ENCODE results near the gene SLX4IP.

Gene SLX4IP

DNA sequence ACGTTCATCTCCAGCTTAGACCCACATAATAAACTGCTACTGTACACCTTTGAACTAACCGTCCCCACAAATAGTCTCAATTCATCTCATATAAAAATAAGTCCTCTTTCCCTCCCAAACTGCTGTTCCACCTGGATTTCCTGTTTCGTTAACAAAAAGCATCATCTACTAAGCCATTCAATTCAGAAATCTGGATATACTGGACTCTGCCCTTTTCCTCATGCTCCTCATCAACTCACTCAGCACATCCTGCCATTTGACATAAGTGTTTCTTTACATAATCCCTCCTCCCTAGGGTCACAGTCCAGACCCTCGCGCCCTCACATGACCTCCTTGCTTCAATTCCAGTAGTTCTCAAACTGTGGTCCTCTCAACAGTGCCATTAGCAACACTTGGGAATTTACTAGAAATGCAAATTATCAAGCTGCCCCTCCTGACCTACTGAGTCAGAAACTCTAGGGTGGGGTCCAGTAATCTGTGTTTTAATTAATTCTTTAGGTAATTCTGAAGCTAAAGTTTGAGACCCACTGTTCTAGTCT is 5.6 kb upstream of the SLX4IP start:
- no peak for DNase-seq

DNA sequence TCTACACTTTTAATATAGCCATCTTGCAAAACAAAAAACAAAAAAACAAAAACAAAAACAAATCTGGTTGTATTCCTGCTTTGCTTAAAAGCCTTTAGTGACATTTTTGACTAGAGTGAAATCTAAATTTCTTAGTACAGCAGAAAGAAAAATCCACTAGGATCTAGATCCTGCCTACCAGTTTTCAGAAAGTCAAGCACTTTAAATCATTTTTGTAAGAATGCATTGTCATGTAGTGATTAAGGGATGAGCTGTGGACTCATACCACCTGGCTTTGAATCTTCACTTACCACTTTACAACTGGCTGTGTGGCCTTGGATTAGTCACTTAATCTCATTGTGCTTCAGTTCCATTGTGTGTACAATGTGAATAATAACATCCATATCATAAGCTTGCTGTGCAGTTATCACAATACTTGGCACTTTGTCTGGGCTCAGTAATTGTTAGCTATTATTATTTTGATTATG is 5.1 kb upstream of the SLX4IP start:
- DNase-seq, result no peak

GRCh38 chr20:10430704-10431103 is 4.4 kb upstream of the SLX4IP start:
- DNase-seq, result no peak

DNA sequence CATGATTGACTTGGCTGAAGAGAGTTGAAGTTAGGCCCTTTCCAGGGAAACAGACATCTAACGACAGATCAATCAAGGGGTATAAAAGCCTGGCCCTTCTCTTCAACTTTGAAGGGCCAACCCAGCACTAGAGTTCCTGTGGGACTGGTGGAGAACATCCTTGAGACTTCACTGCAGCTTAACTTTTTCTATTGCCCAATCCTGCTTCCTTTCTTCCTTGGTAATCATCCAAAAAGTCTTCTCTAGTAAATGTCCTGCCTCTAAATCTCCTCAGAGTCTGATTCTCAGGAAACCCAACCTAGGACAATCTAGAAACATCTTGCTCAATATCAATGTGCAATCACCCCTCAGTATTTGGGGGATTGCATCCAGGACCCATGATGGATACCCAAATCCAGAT is 3.0 kb upstream of the SLX4IP start:
- no peak for DNase-seq

GRCh38 chr20:10433014-10433622 is 2.0 kb upstream of the SLX4IP start:
- no peak for DNase-seq

GRCh38 chr20:10433623-10434466 is 1.3 kb upstream of the SLX4IP start, which contains the start of gene MKKS:
TSS of gene MKKS (minus strand) at chr20:10434222. CDS start at chr20:10413514, 20,708 bp downstream.
- DNase-seq, result peak; percentile 91

GRCh38 chr20:10434467-10434831 is 656 bp upstream of the SLX4IP start:
- DNase-seq, result peak; percentile 99

- no peak for DNase-seq
Observed at GRCh38 chr20:10436053-10436699, 1.1 kb downstream of the SLX4IP start.

DNA sequence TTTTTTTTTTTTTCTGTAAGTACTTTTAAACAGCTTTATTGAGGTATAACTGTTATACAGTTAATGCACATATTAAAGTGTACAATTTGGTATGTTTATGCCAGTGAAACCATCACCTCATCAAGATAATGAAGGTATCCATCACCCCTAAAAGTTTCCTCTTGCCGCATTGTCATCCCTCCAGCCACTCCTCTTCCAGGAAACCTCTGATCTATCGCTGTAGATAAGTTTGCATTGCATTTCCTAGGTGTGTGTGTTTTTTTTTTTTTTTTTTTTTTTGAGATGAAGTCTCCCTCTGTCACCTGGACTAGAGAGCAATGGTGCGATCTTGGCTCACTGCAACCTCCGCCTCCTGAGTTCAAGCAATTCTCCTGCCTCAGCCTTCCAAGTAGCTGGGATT is 3.1 kb downstream of the SLX4IP start:
- no peak for DNase-seq

DNA sequence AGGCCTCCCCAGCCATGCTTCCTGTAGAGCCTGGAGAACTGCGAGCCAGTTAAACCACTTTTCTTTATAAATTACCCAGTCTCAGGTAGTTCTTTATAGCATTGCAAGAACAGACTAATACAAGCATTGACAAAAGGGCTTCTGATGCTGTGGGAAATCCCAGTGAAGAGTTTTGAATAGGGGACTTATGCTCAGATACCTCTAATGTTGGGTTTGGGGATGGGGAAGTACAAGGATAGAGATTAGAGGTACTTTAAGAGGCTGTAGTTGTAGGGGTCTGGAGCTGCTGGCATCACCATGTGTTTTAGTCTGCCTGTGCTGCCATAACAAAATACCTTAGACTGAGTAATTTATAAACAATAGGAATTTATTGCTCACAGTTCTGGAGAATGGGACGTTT is 8.8 kb downstream of the SLX4IP start:
- no peak for DNase-seq

DNA sequence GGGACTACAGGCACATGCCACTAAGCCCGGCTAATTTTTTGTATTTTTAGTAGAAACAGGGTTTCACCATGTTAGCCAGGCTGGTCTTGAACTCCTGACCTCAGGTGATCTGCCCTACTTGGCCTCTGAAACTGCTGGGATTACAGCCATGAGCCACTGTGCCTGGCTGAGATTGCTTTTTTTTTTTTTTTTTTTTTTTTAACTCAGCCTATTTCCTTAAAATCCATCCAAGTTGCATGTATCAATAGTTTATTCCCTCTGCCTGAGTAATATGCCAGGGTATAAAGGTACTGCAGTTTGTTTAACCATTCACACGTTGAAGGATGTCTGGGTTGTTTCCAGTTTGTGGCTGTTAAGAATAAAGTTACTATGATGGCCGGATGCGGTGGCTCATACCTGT is 10.7 kb downstream of the SLX4IP start:
- DNase-seq, result no peak

DNA sequence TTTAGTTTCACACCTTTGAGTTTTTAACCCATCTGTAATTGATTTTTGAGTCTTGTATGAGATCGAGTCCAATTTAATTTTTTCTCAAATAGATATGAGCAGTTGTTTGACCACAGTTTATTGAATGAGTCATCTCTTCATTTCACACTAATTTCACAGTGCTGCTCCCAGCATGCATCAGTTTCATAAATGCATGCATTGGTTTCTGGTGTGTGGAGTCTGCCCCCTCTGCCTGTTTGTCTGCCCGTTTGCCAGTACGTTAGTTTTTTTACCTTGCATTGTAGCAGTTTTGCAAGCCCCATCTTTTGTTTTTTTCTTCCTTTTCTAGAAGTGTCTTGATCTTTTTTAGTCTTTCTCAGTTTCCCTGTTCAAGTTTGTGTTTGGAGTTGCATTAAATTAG is 11.9 kb downstream of the SLX4IP start:
- peak; percentile 47 for DNase-seq

GRCh38 chr20:10448270-10449156 is 13.4 kb downstream of the SLX4IP start:
- no peak for DNase-seq

GRCh38 chr20:10449270-10449669 is 14.2 kb downstream of the SLX4IP start:
- no peak for DNase-seq

- peak; percentile 72 for DNase-seq
Observed at GRCh38 chr20:10453241-10453640, 18.1 kb downstream of the SLX4IP start.

GRCh38 chr20:10454151-10454750 is 19.1 kb downstream of the SLX4IP start:
- no peak for DNase-seq

DNA sequence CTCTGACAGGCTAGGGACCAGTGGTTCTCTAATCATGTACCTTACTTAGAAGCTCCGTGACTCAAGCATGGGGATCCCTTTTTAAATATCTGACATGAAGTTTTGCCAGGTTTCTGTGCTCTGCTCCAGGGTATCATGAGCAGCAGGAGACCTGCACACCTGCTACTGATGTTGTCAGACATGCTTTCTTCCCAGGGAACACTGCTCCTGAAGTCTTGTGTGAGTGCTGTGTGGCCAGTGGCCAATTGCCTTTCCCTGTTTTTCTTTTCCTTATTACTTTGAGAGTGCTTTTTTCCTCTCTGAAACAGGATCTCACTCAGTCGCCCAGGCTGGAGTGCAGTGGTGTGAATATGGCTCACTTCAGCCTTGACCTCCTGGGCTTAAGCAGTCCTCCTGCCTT is 26.4 kb downstream of the SLX4IP start:
- no peak for DNase-seq

- no peak for DNase-seq
Observed at GRCh38 chr20:10462516-10462915, 27.4 kb downstream of the SLX4IP start.

GRCh38 chr20:10463622-10464021 is 28.5 kb downstream of the SLX4IP start:
- DNase-seq, result peak; percentile 38

GRCh38 chr20:10465135-10465534 is 30.0 kb downstream of the SLX4IP start:
- no peak for DNase-seq

GRCh38 chr20:10466325-10466724 is 31.2 kb downstream of the SLX4IP start:
- no peak for DNase-seq

GRCh38 chr20:10466855-10467254 is 31.8 kb downstream of the SLX4IP start:
- DNase-seq, result no peak
